Measurements from ENCODE around the gene NMT1.

GRCh38 chr17:45101883-45102811 is 41.0 kb downstream of the NMT1 start:
- TF ChIP-seq SP1 (IDR thresholded peaks at IDR 0.05; ENCODE audit: low read depth) (no peak), POLR2AphosphoS5 (IDR thresholded peaks at IDR 0.05; ENCODE audit: low read depth, low read length) (no peak), ELF1 (IDR thresholded peaks at IDR 0.05; ENCODE audit: borderline replicate concordance, low read depth) (no peak), EZH2phosphoT487 (IDR thresholded peaks at IDR 0.05; ENCODE audit: borderline replicate concordance) (no peak), SRF (IDR thresholded peaks at IDR 0.05; ENCODE audit: low read depth) (no peak), POLR2A (IDR thresholded peaks at IDR 0.05; ENCODE audit: borderline replicate concordance, extremely low read depth, insufficient read depth, insufficient read length) (no peak), YY1 (IDR thresholded peaks at IDR 0.05; ENCODE audit: extremely low read depth, insufficient replicate concordance, low read depth, low read length) (no peak)
- TF ChIP-seq, protein P1, sequence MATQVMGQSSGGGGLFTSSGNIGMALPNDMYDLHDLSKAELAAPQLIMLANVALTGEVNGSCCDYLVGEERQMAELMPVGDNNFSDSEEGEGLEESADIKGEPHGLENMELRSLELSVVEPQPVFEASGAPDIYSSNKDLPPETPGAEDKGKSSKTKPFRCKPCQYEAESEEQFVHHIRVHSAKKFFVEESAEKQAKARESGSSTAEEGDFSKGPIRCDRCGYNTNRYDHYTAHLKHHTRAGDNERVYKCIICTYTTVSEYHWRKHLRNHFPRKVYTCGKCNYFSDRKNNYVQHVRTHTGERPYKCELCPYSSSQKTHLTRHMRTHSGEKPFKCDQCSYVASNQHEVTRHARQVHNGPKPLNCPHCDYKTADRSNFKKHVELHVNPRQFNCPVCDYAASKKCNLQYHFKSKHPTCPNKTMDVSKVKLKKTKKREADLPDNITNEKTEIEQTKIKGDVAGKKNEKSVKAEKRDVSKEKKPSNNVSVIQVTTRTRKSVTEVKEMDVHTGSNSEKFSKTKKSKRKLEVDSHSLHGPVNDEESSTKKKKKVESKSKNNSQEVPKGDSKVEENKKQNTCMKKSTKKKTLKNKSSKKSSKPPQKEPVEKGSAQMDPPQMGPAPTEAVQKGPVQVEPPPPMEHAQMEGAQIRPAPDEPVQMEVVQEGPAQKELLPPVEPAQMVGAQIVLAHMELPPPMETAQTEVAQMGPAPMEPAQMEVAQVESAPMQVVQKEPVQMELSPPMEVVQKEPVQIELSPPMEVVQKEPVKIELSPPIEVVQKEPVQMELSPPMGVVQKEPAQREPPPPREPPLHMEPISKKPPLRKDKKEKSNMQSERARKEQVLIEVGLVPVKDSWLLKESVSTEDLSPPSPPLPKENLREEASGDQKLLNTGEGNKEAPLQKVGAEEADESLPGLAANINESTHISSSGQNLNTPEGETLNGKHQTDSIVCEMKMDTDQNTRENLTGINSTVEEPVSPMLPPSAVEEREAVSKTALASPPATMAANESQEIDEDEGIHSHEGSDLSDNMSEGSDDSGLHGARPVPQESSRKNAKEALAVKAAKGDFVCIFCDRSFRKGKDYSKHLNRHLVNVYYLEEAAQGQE (IDR thresholded peaks at IDR 0.05; ENCODE audit: low read depth), result no peak
- TF ChIP-seq, protein P2, sequence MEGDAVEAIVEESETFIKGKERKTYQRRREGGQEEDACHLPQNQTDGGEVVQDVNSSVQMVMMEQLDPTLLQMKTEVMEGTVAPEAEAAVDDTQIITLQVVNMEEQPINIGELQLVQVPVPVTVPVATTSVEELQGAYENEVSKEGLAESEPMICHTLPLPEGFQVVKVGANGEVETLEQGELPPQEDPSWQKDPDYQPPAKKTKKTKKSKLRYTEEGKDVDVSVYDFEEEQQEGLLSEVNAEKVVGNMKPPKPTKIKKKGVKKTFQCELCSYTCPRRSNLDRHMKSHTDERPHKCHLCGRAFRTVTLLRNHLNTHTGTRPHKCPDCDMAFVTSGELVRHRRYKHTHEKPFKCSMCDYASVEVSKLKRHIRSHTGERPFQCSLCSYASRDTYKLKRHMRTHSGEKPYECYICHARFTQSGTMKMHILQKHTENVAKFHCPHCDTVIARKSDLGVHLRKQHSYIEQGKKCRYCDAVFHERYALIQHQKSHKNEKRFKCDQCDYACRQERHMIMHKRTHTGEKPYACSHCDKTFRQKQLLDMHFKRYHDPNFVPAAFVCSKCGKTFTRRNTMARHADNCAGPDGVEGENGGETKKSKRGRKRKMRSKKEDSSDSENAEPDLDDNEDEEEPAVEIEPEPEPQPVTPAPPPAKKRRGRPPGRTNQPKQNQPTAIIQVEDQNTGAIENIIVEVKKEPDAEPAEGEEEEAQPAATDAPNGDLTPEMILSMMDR (IDR thresholded peaks at IDR 0.05 in 2 of 3, conservative IDR thresholded peaks at IDR 0.05 in 1 of 3; ENCODE audit: borderline replicate concordance in 1 of 3, insufficient read depth in 1 of 3, low read depth in 2 of 3, low read length in 2 of 3), result no peak

All from HCT116 (cell line).